HL-60/S4 (cell line): ENCODE data around the gene SMCO3.

ENCODE experiments used
- in situ Hi-C: fragments of 300-500 bp; cut with MboI; formaldehyde crosslinking; loops from 2 replicates; pipeline ENCODE4 v1.14.3; 2022; ENCODE audit warnings: low sequenced_read_pairs

Gene SMCO3

DNA sequence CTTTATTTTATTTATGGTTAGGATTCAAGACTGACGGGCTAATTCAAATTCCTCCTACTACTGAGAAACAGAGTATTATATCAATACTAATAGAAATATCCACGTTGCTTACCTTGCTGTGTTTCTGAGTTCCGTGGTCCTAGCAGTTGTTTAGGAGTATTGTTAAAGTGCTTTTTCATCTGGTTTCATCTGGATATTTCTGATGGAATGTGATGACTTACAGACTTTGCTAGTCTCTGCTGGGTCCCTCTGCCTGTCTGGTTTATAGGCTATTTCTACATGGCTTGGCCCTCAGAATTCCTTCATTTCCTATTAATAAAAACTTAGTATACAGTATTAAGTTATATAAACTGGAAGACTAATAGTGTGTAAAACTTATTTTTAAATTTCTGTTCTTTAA lies at the start of gene SMCO3:
TSS of gene SMCO3 (minus strand) at position 169 of the 400 bp plus-strand sequence. CDS start 7,502 bp downstream, outside the sequence.
- in situ Hi-C loops, result no loop called here

- in situ Hi-C loops, result no loop called here
Measured at GRCh38 chr12:14860490-14860889, 46.5 kb upstream of the SMCO3 start.

- in situ Hi-C loops, result no loop called here
Measured at GRCh38 chr12:14858513-14858912, 44.5 kb upstream of the SMCO3 start.

DNA sequence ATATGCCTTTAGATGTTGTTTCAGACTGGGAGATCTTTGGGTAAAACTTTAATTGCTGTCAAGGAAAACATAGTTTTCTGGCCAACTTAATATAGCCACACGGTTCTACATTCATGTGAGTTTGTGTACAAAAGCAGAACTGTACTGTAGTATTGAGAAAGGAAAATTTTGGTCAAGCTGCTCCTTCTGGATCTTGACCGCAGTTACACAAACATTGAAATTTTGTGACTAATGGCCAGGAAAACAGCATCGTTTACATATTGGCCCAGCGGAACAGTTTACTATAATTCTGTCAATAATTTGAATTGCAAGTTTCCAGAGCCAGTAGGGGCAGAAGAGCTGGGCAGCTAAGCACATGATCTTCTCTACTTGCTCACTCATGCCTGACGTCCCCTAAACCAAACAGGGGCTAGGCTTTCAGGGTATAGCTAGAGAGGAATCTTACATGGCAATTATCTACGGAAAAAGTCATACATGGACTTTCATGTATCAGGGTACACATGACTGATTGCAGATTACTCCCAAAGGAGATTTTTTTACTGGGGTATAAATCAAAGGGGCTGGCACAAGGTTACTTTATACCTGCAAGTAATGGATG lies 40.7 kb upstream of the SMCO3 start:
- in situ Hi-C loops, result no loop called here

GRCh38 chr12:14853961-14854360 lies 40.0 kb upstream of the SMCO3 start:
- in situ Hi-C loops, result no loop called here

DNA sequence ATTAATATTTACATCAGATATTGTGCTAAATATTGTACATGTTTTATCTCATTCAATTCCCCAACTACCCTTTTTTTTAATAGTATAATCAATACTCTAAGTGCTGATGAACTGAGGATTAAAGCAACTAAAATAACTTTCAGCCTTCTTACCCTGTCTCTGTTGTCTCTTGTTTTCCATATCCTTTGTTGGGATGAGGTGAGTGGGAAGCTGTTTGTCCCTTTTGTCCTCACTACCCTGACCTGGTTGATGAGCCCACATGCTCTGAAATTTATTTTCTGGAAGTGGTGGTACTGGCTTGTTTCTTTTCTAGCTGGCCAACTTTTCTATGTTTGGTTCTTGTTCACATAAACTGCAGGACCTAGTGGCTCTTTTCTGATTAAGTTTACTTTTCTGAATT lies 38.9 kb upstream of the SMCO3 start:
- in situ Hi-C loops, result no loop called here

DNA sequence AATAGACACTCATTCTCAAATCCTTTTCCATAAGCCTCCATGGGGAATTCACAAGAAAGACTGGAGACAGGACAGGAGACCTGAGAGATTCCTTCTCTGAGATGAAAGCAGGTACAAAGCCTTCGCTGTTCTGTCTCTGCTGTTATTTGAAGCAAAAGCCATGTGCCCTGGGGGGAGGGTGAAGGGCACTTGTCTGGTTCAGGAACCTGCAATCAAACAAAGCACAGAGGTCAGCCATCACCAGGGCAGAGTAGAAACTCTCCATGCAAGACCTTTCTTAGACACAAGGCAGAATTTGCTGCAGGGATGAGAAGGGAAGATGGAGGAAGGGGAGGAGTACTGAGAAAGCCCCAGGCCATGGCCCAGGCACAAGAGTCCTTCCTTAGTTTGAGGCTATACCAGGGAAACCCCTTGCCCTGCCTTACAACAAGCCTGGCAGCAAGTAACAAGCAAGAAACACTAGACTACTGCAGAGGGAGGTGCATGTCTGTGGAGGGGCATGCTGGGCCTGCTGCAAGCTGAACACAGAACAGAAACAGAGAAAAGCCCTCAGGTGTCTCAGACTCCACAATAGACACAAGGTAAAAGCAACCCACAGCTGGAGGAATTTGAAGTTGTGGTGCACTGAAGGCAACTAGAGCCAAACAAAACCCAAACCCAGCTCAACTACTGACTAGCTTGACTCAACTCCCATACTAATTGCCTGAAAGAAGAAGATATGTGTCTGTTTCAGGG lies 37.1 kb upstream of the SMCO3 start:
- in situ Hi-C loops, result no loop called here

DNA sequence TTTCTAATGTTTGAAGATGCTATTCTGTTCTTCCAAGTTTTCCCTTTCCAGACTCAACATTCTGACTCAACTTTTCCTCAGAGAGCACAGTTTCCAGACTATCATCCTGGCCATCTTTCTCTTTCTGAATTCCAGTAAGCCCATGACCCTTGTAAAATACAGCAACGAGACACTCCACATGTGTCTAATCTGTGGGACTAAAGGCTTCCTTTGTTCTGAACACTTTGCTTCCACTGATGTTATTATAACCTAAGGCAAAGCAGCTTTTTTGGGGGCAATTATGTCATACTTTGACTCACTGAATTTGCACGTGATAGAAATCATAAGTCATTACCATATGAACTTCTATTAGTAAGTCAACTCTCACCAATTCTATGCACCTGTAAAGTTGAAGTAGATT lies 35.7 kb upstream of the SMCO3 start:
- in situ Hi-C loops, result loop anchor here (5.0 to 25.0 kb wide), 2 partner anchors 138 to 413 kb away; no protein-coding TSS in a partner anchor

DNA sequence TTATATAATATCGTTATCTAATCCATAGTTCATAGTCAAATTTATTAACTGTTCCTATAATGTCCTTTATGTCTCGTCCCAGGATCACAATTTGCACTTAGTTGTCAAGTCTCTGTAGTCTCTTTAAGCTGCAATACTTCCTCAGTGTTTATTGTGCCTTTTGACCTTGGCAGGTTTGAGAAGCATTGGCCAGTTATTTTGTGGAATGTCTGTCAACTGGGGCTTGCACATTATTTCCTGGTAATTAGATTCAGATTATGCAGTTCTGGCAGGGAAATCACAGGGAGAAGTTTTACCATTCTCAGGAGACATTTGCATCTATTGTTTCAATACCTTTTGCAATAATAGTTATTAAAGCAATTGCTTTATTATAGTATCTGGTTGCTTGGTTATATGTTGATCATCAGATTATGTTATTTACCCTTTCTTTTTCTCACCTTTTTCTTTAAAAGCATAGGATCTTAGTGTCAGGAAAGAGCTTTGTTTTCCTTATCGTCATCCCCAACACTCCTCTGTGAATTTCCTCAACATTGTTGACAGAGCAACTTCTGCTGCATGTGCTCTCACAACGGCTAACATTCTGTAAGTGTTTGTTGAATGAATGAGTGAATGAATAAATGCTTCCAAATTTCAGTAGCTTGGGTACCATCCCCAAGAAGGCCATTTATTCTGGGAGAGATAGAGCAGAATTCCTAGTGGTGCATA lies 33.0 kb upstream of the SMCO3 start:
- in situ Hi-C loops, result loop anchor here (5.0 to 25.0 kb wide), 2 partner anchors 140 to 415 kb away; no protein-coding TSS in a partner anchor

DNA sequence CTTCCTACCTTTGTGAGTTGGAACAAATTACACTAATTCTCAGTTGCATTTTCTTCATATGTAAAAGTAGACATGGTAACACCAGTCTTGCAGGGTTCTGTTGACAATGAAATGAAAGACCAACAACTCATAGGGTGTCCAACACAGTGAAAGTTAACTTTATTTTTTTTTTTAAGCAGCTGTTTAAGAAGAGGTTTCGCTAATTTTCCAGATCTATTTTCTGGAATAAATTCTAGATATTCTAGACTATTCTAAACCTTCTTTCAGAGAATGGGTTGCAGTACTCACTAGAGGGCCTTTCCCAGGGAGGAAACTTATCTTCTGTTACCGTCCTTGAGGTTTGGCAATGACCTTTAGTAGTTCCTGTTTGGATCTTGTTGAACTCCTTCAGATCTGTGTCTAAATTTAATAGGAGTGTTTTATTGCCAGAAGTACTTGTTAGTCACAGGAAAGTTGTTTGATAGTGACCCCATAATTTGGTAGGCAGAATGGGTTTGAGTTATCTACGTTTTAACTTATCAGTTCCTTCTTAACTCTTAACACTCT lies 32.1 kb upstream of the SMCO3 start:
- in situ Hi-C loops, result loop anchor here (5.0 to 25.0 kb wide), 2 partner anchors 141 to 416 kb away; no protein-coding TSS in a partner anchor

- in situ Hi-C loops, result loop anchor here (5.0 to 25.0 kb wide), 2 partner anchors 142 to 417 kb away; no protein-coding TSS in a partner anchor
Measured at GRCh38 chr12:14845350-14845750, 31.4 kb upstream of the SMCO3 start.

- in situ Hi-C loops, result loop anchor here (25.0 kb wide), 1 partner anchor 418 kb away; no protein-coding TSS in a partner anchor
Measured at GRCh38 chr12:14844401-14844800, 30.4 kb upstream of the SMCO3 start.

GRCh38 chr12:14843425-14843887 lies 29.5 kb upstream of the SMCO3 start, which contains the start of gene ART4:
Gene ART4, minus strand, starts transcription at chr12:14843526. Its CDS starts 413 bp downstream, at chr12:14843113.
- in situ Hi-C loops, result loop anchor here (25.0 kb wide), 1 partner anchor 419 kb away; no protein-coding TSS in a partner anchor

DNA sequence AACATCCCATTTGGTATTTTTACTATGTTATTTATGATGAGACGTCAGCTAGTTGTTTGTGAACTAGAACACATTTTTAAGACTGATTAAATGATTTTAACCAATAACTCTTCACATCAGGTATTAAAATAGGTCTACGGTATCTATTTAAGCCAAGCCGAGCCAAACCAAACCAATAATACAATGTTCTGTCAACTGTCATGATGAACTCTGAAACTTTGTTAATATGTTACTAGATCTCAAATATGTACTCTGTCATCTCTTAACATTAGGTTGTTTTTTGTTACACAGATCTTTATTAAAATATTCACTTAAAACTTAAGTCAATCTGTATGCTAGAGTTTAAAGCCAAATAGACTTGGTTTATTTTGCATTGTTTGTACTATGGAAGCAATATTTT lies 28.3 kb upstream of the SMCO3 start:
- in situ Hi-C loops, result loop anchor here (25.0 kb wide), 1 partner anchor 420 kb away; no protein-coding TSS in a partner anchor

GRCh38 chr12:14841761-14842160 lies 27.8 kb upstream of the SMCO3 start:
- in situ Hi-C loops, result loop anchor here (25.0 kb wide), 1 partner anchor 421 kb away; no protein-coding TSS in a partner anchor

DNA sequence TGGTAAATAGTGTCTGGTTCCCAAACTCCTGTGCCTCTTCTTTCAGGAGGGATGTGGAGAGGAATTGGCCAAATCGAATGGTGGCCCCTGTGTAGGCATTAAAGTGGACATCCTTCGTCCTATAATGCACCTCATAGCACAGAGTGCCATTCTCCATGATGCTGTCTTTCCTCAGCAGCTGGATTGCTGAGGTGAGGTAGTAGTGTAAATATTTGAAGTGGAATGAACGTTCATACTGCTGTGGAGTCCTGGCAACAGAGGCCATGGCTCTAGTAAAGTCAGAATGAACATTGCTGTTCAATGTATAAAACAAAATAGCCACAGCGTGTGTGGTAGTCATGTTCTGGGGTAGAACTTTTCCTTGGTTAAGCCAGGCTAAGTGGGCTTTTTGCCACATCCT lies 26.6 kb upstream of the SMCO3 start:
- in situ Hi-C loops, result loop anchor here (25.0 kb wide), 1 partner anchor 422 kb away; no protein-coding TSS in a partner anchor

- in situ Hi-C loops, result loop anchor here (25.0 kb wide), 1 partner anchor 423 kb away; no protein-coding TSS in a partner anchor
Measured at GRCh38 chr12:14839262-14839661, 25.3 kb upstream of the SMCO3 start.

- in situ Hi-C loops, result loop anchor here (25.0 kb wide), 1 partner anchor 426 kb away; no protein-coding TSS in a partner anchor
Measured at GRCh38 chr12:14836336-14837210, 22.6 kb upstream of the SMCO3 start.

GRCh38 chr12:14834509-14834908 lies 20.5 kb upstream of the SMCO3 start:
- in situ Hi-C loops, result loop anchor here (25.0 kb wide), 1 partner anchor 428 kb away; no protein-coding TSS in a partner anchor
